Activated naive CD4-positive, alpha-beta T cell treated with Interleukin-2 at 50 U/mL for 16 hours (primary cell): ENCODE results near the gene ANP32D.
"Not testable (repeated sequence)": the region's sequence is repeated elsewhere in the genome, so short reads cannot be mapped to it uniquely, and the experiment has no call there.

Source experiments
- DNase-seq: peaks from one replicate; pipeline ENCODE4 v3.0.0-alpha.2; 2020

Gene ANP32D

GRCh38 chr12:48472259-48472658, at the start of gene ANP32D:
ANP32D (plus strand) TSS chr12:48472559; CDS start chr12:48472665, 106 bp downstream.
- DNase-seq: no peak

DNA sequence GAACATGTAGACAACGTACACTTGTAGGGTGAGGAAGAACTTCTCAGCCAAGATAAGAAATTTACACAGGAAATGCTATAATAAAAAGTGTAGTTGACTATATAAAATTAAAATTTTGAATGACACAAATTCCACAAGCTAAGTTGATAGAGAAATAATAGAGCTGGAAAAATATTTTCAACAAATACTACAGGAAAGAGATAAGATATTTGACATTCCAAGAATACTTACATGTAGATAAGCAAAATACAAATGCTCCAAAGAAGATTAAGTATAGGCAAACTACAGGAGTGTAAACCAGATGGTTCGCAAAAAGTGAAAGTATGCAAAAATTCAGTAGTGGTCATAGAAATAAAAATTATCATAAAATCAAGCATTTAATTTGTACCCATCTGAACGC, 49.2 kb upstream of the ANP32D start:
- no peak for DNase-seq

- no peak for DNase-seq
Measured at GRCh38 chr12:48424644-48425043, 47.7 kb upstream of the ANP32D start.

DNA sequence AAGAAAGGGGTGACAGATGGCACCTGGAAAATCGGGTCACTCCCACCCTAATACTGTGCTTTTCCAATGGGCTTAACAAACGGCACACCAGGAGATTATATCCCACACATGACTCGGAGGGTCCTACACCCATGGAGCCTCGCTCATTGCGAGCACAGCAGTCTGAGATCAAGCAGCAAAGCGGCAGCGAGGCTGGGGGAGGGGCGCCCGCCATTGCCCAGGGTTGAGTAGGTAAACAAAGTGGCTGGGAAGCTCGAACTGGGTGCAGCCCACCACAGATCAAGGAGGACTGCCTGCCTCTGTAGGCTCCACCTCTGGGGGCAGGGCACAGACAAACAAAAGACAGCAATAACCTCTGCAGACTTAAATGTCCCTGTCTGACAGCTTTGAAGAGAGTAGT, 38.3 kb upstream of the ANP32D start:
- DNase-seq: not testable (repeated sequence)

DNA sequence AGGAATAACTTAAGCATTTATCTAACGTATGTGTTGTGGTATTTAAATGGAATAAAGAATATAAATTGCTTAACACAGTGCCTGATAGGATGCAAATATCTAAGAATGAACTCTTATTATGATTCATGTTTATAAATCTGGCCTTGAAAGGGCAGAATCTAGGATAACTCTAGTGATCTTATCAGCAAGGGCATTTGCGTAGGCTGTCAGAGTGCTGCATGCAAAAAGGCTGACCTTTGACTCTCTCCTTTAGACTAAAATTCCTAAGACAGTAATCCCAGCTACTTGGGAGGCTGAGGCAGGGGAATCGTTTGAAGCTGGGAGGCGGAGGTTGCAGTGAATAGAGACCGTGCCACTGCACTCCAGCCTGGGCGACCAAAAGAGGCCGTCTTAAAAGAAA, 31.3 kb upstream of the ANP32D start:
- no peak for DNase-seq

DNA sequence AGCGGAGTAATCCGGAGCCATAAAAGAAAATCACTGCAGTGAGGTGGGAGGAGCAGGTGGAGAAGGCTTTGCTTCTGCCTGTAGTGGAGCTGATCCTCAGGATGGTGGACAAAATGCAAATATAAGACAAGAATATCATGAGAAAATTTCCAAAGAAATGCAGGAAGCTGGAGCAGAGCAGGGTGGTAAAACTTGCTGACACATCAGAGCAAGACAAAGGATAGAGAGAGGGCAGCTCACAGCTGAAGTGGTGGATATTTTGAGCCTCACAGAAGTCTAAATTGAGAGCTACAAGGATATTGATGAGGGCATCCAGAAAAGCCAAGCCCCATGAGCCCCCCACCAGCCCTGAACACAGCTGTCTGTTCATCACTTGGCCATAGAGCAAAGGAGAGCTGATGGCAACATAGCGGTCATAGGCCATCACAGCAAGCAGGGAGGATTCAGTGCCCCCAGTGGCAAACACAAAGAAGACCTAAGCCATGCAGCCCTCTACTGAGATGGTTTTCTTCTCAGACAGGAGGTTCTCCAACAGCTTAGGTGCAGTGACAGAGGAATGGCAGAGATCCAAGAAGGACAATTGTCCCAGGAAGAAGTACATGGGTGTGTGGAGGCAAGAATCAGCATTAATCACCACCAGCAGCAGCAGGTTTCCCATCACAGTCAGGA, 30.0 kb upstream of the ANP32D start:
- no peak for DNase-seq

DNA sequence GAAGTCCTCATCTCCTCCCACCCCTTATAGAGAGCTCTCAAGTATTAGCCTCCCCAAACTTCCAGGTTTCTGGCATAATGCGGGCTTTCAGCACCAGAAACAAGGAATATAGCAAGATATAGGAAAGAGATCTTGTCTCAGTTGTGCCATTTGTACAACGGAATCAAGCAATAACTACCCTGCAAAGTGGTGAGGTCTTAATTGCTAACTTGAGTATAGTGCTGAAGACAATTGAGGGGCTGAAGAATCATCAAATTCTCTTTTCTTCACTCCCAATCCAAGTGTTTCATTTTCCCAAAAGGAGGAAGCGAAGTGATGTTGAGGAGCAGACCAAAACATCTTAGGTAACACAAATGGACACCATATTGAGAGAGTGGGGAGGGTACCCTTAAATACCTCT, 26.8 kb upstream of the ANP32D start:
- no peak for DNase-seq

DNA sequence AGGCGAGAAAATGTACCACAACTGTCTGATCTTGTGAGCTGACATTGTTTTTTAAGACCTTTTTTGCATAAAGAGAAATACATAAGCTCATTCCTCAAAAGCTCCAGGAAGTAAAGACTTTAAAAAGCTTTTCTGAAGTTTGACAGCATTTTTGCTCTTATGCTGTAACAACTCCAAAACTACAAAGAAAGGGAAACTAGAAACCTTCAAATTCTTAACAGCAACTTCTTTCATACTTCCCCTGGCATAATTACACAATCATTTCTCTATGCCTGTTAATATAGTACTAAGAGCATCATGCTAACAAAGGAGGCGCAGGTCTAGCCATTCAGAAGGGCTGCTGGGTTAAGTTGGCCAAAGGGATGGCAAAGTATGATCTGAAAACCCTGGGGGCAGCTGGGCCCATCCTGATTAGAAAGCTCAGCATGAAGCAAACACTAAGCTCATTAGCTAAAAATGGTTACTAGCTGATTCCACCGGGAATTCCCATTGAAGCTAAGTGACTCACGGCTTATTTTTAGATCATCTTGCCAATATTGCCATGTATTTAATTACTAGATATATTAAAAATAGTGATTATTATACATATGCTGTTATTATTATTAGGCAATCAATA, 26.1 kb upstream of the ANP32D start:
- DNase-seq: no peak

GRCh38 chr12:48447755-48448154, 24.6 kb upstream of the ANP32D start:
- no peak for DNase-seq

DNA sequence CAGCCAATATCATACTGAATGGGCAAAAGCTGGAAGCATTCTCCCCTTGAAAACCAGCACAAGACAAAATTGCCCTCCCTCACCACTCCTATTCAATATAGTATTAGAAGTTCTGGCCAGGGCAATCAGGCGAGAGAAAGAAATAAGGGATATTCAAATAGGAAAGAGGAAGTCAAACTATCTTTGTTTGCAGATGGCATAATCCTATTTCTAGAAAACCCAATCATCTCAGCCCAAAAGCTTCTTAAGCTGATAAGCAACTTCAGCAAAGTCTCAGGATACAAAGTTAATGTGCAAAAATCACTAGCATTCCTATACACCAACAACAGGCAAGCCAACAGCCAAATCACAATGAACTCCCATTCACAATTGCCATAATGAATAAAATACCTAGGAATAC, 21.0 kb upstream of the ANP32D start:
- no peak for DNase-seq

GRCh38 chr12:48452961-48453360, 19.4 kb upstream of the ANP32D start:
- not testable (repeated sequence) for DNase-seq

GRCh38 chr12:48454667-48455066, 17.7 kb upstream of the ANP32D start:
- DNase-seq: no peak

DNA sequence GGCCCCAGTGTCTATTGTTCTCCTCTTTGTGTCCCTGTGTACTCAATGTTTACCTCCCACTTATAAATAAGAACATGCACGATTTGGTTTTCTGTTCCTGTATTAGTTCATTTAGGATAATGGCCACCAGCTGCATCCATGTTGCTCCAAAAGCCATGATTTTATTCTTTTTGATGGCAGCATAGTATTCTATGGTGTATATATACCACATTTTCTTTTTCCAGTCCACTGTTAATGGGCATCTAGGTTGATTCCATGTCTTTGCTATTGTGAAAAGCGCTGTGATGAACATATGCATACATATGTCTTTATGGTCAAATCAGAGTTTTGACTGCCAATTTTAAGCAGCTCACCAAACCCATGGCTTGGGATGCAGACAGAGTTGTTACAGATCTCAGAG, 17.2 kb upstream of the ANP32D start:
- no peak for DNase-seq

- DNase-seq: no peak
Measured at GRCh38 chr12:48459259-48459658, 13.1 kb upstream of the ANP32D start.

- not testable (repeated sequence) for DNase-seq
Measured at GRCh38 chr12:48469027-48469426, 3.3 kb upstream of the ANP32D start.

- DNase-seq: no peak
Measured at GRCh38 chr12:48473061-48473460, 702 bp downstream of the ANP32D start.

DNA sequence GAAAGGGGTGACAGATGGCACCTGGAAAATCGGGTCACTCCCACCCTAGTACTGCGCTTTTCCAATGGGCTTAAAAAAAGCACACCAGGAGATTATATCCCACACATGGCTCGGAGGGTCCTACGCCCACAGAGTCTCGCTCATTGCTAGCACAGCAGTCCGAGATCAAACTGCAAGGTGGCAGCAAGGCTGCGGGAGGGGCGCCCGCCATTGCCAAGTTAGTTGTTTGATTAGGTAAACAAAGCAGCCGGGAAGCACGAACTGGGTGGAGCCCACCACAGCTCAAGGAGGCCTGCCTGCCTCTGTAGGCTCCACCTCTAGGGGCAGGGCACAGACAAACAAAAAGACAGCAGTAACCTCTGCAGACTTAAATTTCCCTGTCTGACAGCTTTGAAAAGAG, 2.1 kb downstream of the ANP32D start:
- DNase-seq: not testable (repeated sequence)

DNA sequence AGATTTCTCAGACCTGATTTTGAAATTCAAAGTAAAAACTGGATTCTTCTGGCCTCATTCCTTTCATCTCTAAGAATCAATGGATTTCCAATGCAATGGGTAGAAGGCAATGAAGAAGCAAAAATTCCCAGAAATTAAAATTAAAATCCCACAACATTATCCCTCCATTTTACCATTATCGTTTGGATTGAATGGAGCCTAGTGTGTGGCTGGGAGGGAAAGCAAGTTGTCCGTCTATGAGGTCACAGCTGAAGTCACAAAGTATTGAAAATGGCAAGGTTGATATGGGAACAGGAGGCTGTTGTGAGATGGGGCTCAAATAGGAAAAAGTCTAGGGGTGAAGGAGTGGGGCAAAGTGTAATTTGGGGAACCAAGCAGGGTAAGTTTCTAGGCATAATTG, 9.8 kb downstream of the ANP32D start, which contains the start of gene C12orf54:
Gene C12orf54, plus strand, starts transcription at position 301 of the 400 bp plus-strand sequence. CDS start 799 bp downstream, outside the sequence.
- no peak for DNase-seq

DNA sequence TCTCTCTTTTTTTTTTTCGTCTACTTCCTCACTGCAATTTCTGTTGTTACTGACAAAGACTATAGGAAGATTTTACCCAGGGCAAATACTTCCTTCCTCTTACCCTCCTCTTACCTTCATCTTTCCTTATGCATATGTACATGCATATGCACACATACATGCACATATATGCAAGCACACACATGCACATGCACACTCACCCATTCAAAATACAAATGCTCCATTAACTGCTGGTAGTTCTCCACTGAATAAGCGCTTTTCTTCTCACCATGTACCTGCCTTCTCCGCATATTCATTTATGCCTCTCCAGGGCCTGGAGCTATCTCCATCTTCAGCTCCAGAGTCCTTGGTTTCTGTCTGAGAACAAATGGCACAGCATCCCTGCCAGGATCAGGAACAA, 10.6 kb downstream of the ANP32D start:
- no peak for DNase-seq

GRCh38 chr12:48486261-48486660, 13.9 kb downstream of the ANP32D start:
- no peak for DNase-seq

DNA sequence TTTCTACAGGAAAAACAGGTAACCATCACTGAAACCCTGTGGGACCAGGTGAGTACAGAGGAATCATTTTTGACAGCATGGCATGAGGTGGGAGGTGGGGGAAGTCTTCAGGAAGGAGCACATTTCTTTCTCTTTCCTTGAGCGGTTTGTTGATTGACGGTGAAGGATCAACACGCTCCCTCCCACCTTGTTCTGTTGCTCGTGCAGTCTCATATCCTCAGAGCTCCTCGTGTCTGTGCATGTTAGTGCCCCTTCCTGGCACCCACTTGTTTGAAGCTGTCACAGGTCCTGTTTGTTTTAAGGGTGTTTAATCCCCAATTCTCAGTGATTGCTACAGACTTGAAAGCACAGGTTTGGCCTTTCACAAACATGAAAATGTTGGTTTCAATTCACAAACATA, 14.3 kb downstream of the ANP32D start:
- no peak for DNase-seq

GRCh38 chr12:48489012-48489411, 16.7 kb downstream of the ANP32D start:
- DNase-seq: no peak

- not testable (repeated sequence) for DNase-seq
Measured at GRCh38 chr12:48489456-48489855, 17.1 kb downstream of the ANP32D start.

DNA sequence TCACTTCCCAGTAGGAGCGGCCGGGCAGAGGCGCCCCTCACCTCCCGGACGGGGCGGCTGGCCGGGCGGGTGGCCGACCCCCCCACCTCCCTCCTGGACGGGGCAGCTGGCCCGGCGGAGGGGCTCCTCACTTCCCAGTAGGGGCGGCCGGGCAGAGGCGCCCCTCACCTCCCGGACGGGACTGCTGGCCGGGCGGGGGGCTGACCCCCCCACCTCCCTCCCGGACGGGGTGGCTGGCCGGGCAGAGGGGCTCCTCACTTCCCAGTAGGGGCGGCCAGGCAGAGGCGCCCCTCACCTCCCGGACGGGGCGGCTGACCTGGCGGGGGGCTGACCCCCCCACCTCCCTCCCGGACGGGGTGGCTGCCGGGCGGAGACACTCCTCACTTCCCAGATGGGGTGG, 27.9 kb downstream of the ANP32D start:
- DNase-seq: not testable (repeated sequence)

GRCh38 chr12:48506836-48507235, 34.5 kb downstream of the ANP32D start:
- not testable (repeated sequence) for DNase-seq
